NCI-H146 treated with DMSO at 0.1 percent for 48 hours (cell line): ENCODE data around the gene PHF23.

ENCODE experiments used
- DNase-seq: peaks from one replicate; lab custom pipeline; 2025; ENCODE audit not compliant: unreplicated experiment; lab: John Stamatoyannopoulos, UW

Gene PHF23

GRCh38 chr17:7239091-7240027 lies at the start of gene PHF23:
Gene PHF23, minus strand, starts transcription at chr17:7239457. Its CDS starts 178 bp downstream, at chr17:7239279.
- peak; percentile 98 for DNase-seq

- DNase-seq, result no peak
Measured at GRCh38 chr17:7285679-7286078, 46.4 kb upstream of the PHF23 start.

- no peak for DNase-seq
Measured at GRCh38 chr17:7284911-7285310, 45.7 kb upstream of the PHF23 start.

- no peak for DNase-seq
Measured at GRCh38 chr17:7283471-7284216, 44.4 kb upstream of the PHF23 start.

GRCh38 chr17:7282752-7283321 lies 43.6 kb upstream of the PHF23 start:
- no peak for DNase-seq

- DNase-seq, result no peak
Measured at GRCh38 chr17:7281953-7282751, 42.9 kb upstream of the PHF23 start.

- peak; percentile 43 for DNase-seq
Measured at GRCh38 chr17:7281074-7281952, 42.1 kb upstream of the PHF23 start, which contains the start of gene SLC2A4. Gene SLC2A4, plus strand, starts transcription at chr17:7281718. Its CDS starts 217 bp downstream, at chr17:7281935.

- peak; percentile 78 for DNase-seq
Measured at GRCh38 chr17:7280519-7281073, 41.3 kb upstream of the PHF23 start.

- DNase-seq, result no peak
Measured at GRCh38 chr17:7279448-7279847, 40.2 kb upstream of the PHF23 start.

- DNase-seq, result no peak
Measured at GRCh38 chr17:7266784-7267183, 27.5 kb upstream of the PHF23 start.

GRCh38 chr17:7263801-7264078 lies 24.5 kb upstream of the PHF23 start:
- DNase-seq, result no peak

- DNase-seq, result peak; percentile 19
Measured at GRCh38 chr17:7262935-7263800, 23.9 kb upstream of the PHF23 start.

GRCh38 chr17:7262192-7262934 lies 23.1 kb upstream of the PHF23 start, which contains the start of gene CLDN7:
Gene CLDN7, minus strand, starts transcription at chr17:7262478. Its CDS starts 435 bp downstream, at chr17:7262043.
- peak; percentile 63 for DNase-seq

GRCh38 chr17:7261379-7262191 lies 22.3 kb upstream of the PHF23 start:
- no peak for DNase-seq

- peak; percentile 36 for DNase-seq
Measured at GRCh38 chr17:7260651-7261378, 21.6 kb upstream of the PHF23 start.

GRCh38 chr17:7260151-7260550 lies 20.9 kb upstream of the PHF23 start:
- DNase-seq, result no peak

GRCh38 chr17:7259555-7259889 lies 20.3 kb upstream of the PHF23 start:
- DNase-seq, result no peak
